Measurements from ENCODE around the gene PDZD2.

Gene PDZD2

DNA sequence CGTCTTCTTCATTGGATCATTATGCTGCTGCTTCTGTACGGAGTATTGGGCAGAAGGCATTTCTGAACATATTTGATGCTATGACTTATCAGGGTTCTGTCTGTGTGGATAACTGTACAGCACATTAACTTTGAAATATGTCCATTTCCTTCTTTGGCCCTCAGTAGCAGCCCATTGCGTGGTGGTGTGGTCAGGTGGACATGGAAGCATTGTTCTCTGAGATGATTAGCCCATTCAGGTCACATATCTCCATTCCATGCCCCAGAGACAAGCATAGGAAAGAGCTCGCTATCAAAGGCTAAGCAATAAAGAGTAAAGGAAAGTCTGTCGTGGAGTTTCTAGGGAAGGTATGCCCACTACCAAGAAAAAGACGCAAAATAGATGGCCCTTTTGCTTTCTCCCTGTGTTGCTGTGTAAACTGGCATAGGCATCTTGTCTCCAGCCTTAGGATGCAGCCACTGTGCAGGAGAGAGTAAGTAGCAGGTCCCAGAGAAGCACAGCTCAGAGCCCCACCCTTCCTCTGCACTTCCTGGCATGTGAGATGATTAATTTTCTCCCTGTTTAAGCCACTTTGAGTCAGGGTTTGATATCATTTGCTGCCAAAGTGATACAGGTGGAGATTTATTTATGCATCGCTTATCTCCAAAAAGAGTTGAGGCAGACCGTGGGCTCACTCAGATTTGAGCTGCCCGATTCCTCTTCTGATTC, 221.9 kb downstream of the PDZD2 start:
- DNase-seq (no peak), ATAC-seq (replicated peaks) (no peak)
- H3K27ac Mint-ChIP-seq = no peak overlapping the region
- no peak overlapping the region for H3K4me3 Mint-ChIP-seq
- peaks cover 17 to 23% of the 10 kb centered on the region in 2 donors for H3K9me3 Mint-ChIP-seq
- peaks cover 6 to 8% of the 10 kb centered on the region in 2 donors for H3K36me3 Mint-ChIP-seq
- H3K4me1 Mint-ChIP-seq = no peaks in the 10 kb centered on the region
- peaks cover 14 to 21% of the 10 kb centered on the region in 2 donors for H3K27me3 Mint-ChIP-seq

DNA sequence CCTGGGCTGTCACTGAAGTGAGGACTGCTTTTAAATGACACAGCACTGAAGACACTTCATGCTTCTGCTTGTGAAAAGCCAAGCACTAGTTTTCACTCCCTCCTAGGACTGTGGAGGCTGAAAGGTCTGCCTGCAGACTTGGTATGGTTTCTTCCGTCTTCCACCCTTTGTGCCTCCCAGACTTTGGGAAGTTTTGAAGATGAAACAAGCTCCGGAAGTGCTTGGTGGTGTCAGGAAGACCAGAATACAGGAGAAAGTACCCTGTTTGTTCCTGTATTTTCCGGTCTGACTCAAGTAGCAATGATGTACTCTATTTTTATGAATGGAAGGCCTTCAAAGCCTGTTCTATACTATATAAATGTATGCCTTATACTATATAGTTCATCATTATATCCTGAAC, 222.7 kb downstream of the PDZD2 start:
- no peak for DNase-seq
- peaks cover 17 to 23% of the 10 kb centered on the region in 2 donors for H3K9me3 Mint-ChIP-seq
- ATAC-seq (replicated peaks) = no peak
- H3K4me1 Mint-ChIP-seq = no peaks in the 10 kb centered on the region
- H3K4me3 Mint-ChIP-seq = no peak overlapping the region
- H3K27me3 Mint-ChIP-seq = peaks cover 11 to 21% of the 10 kb centered on the region in 2 donors
- H3K27ac Mint-ChIP-seq = no peak overlapping the region
- peaks cover 6 to 8% of the 10 kb centered on the region in 2 donors for H3K36me3 Mint-ChIP-seq

DNA sequence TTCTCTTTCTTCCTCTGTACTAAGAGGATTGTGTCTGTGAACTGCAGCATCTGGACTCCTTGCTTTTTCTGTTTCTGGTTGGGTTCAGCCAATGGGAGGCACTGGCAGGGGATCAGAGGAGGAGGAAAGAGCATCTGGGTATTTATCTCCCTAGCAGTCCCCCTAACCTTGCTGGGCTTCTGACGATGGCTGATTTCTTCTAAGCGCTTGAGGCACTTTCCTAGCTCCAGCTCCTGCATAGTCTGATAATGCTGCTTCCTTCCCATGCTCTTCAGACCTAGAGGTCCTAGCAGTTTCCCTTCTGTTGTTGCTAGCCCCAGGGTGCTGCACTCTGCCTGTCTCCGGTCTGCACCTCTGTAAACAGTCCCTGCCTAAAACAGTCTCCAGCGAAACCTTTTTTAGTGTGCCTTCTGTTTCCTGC, 225.1 kb downstream of the PDZD2 start:
- DNase-seq (no peak), ATAC-seq (replicated peaks) (no peak)
- no peak overlapping the region for H3K27ac Mint-ChIP-seq
- no peak overlapping the region for H3K4me3 Mint-ChIP-seq
- peaks cover 11 to 18% of the 10 kb centered on the region in 2 donors for H3K27me3 Mint-ChIP-seq
- H3K4me1 Mint-ChIP-seq = no peaks in the 10 kb centered on the region
- peaks cover 13 to 16% of the 10 kb centered on the region in 2 donors for H3K9me3 Mint-ChIP-seq
- H3K36me3 Mint-ChIP-seq = peaks cover 5 to 8% of the 10 kb centered on the region in 2 donors

DNA sequence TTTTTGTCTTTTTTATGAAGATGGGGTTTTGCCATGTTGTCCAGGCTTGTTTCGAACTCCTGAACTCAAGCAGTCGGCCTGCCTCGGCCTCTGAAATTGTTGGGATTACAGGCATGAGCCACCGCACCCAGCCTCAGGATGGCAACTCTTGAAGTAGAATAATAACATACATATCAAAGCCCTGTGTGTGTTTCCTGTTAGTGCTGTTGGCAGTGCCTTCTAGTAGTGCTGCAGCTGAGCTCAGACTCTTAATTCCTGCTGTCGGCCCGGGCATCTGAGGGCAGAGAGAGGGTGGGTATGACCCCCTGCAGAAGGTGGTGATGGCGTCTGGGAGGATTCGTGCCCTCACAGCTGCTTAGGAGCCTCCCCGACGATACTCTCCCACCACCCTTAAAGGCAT, 227.2 kb downstream of the PDZD2 start:
- Mint-ChIP-seq H3K9me3 (no peaks in the 10 kb centered on the region), H3K4me3 (no peak overlapping the region), H3K27ac (no peak overlapping the region), H3K27me3 (peaks cover 15 to 22% of the 10 kb centered on the region in 2 donors), H3K36me3 (no peaks in the 10 kb centered on the region), H3K4me1 (no peaks in the 10 kb centered on the region)
- DNase-seq (no peak), ATAC-seq (replicated peaks) (no peak)

DNA sequence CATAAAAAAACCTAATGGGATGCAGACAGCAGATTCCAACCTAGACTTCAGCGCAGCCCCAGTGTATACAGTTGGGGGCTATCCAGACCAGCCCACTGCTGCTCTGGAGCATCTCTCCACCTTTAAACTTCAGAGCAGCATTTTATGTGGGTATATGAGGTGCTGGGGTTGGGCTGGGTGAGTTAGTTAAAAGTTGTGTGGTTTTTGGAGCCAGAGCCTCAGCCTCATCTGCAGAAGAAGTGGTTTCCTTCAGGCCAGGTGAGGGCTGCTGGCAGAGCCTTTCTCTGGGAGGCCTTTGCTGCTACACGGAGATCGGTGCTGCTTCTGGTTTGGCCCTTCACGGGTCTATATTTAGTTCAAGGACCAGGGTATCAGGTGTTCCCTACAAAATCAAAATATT, 228.3 kb downstream of the PDZD2 start:
- no peaks in the 10 kb centered on the region for H3K36me3 Mint-ChIP-seq
- no peak overlapping the region for H3K27ac Mint-ChIP-seq
- H3K27me3 Mint-ChIP-seq = peaks cover 15 to 22% of the 10 kb centered on the region in 2 donors
- no peak for DNase-seq
- ATAC-seq (replicated peaks) = no peak
- H3K4me3 Mint-ChIP-seq = no peak overlapping the region
- H3K4me1 Mint-ChIP-seq = no peaks in the 10 kb centered on the region
- no peaks in the 10 kb centered on the region for H3K9me3 Mint-ChIP-seq

DNA sequence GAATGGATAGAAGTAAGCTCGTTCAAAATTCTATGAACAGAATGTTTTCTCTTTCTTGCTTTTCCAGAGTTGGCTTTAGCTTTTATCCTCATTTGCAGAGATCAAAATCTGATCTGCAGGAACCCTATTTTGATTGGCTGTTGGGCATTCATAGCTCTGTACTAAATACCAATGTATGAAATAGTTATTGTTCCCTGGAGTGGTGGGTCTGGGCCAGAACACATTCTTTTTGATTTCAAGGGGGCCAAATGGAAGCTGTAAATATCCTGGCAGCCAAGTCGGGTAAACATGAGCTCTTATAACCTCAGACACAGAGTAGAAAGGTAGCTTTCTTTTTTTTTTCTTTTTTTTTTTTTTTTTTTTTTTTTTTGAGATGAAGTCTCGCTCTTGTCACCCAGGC, 241.5 kb downstream of the PDZD2 start:
- Mint-ChIP-seq H3K9me3 (no peaks in the 10 kb centered on the region), H3K4me3 (no peak overlapping the region), H3K36me3 (no peaks in the 10 kb centered on the region), H3K27ac (no peak overlapping the region), H3K4me1 (no peaks in the 10 kb centered on the region), H3K27me3 (no peaks in the 10 kb centered on the region)
- no peak for DNase-seq
- ATAC-seq (replicated peaks) = no peak

DNA sequence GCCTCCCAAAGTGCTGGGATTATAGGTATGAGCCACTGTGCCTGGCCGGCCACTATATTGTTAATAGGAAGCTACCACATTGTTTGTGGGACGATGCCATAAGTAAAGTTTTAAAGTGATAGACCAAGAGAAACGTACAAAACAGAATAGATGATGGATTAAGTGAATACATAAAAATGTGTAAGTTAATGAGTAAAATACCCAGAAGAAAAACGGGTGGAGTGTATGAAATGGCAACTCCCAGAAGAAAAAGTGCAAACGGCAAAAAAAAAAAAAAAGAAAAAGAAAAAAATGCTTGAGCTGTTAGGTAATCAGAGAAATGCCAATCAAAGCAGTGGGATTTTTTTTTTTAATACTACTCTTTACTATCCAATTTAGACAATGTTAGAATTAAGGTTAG, 246.0 kb downstream of the PDZD2 start:
- Mint-ChIP-seq H3K36me3 (no peaks in the 10 kb centered on the region), H3K4me3 (no peak overlapping the region), H3K9me3 (no peaks in the 10 kb centered on the region), H3K4me1 (no peaks in the 10 kb centered on the region), H3K27me3 (peaks cover 0 to 3% of the 10 kb centered on the region in 2 donors), H3K27ac (no peak overlapping the region)
- ATAC-seq (replicated peaks) (no peak), DNase-seq (no peak)

DNA sequence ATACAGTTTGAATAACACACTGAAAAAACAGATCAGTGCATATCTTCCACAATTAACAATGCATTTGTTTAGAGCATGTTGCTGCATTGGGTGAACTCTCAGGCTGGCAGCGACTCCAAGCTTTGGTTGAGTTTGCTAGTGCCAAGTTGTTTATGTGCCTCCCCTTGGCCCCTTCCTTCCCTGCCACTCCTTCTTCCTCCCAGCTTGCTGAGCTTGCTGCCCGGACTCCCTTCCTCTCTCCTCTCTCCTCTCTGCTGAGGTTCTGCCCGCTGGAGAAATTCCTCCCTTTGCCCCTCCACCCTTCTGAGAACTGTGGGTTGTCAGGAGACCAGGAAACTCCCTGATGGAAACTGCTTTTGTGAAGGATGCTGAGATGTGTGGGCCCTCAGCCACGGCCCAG, 247.3 kb downstream of the PDZD2 start:
- H3K4me1 Mint-ChIP-seq = no peaks in the 10 kb centered on the region
- no peak overlapping the region for H3K4me3 Mint-ChIP-seq
- peaks cover 0 to 3% of the 10 kb centered on the region in 2 donors for H3K27me3 Mint-ChIP-seq
- no peaks in the 10 kb centered on the region for H3K36me3 Mint-ChIP-seq
- H3K9me3 Mint-ChIP-seq = no peaks in the 10 kb centered on the region
- no peak overlapping the region for H3K27ac Mint-ChIP-seq
- DNase-seq = no peak
- ATAC-seq (replicated peaks) = no peak

DNA sequence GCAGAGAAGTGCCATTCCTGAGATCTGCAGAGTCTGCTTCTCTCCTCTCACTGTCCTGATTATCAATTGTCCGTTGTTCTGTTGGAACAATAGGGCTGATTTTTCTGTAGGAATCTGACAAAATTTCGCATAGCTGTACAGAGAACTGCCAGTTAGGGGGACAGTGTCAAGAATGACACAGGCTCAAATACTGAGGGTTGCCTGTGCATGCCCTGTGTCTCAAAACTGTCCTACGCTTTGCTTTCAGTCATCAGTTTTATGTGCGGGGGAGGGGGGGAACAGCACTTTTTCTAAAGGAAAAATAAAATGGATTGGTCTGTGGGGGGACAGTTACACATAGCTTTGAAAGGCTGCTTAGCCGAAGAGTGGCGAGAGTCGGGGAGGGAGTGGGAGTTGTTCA, 248.6 kb downstream of the PDZD2 start:
- no peak overlapping the region for H3K27ac Mint-ChIP-seq
- H3K4me3 Mint-ChIP-seq = no peak overlapping the region
- no peaks in the 10 kb centered on the region for H3K36me3 Mint-ChIP-seq
- ATAC-seq (replicated peaks) = no peak
- no peaks in the 10 kb centered on the region for H3K4me1 Mint-ChIP-seq
- H3K9me3 Mint-ChIP-seq = no peaks in the 10 kb centered on the region
- no peak for DNase-seq
- peaks cover 0 to 3% of the 10 kb centered on the region in 2 donors for H3K27me3 Mint-ChIP-seq

DNA sequence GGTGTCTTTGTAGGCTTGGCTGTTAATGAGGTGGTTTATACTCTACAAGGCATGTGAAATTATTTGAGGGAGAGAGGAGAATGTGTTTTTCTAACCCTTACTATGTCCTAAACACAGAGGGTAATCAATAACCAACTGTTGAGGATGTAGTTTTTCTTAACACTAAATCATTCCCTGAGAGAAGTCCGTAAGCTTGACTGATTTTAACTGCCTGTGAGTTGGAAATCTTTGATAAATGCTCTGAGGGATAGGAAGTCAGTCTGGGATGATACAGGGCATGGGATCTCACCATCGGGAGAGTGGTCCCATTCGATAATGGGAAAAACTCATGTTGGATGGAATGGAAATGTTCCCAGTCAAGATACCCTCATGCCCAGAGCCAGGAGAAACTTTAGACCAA, 249.6 kb downstream of the PDZD2 start:
- Mint-ChIP-seq H3K27ac (no peak overlapping the region), H3K27me3 (peaks cover 0 to 3% of the 10 kb centered on the region in 2 donors)
- DNase-seq = no peak

DNA sequence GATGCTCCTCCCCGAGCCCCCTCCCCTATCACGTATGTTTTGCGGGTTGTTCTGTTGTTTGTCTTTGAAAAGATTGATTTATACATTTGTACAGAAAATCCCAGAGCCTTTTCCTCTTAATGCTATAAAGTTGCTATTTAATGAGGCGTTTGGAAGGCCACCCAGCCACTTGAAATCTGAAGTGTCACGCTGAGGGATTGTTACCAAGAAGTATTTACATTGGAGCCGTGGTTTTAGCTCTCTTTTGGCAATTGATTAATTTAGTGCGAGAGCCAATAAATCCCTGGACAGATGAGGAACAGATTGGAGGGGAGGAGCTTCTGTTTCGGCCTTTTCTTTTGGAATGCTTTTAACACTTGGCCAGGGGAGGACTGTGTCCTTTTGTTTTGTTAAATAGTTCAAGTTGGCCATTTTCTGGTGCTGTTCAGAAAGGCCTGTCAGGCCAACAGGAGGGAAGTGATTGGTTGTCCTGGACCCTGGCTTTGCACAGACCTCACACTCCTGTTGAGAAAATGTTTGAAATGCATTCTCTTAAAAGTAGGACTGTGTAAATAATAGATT, 250.2 kb downstream of the PDZD2 start:
- Mint-ChIP-seq H3K36me3 (no peaks in the 10 kb centered on the region), H3K9me3 (no peaks in the 10 kb centered on the region), H3K27me3 (peaks cover 0 to 3% of the 10 kb centered on the region in 2 donors), H3K4me1 (no peaks in the 10 kb centered on the region), H3K4me3 (no peak overlapping the region), H3K27ac (no peak overlapping the region)
- DNase-seq (no peak), ATAC-seq (replicated peaks) (no peak)

More for the DNA sequence above, 249.6 kb downstream of the PDZD2 start:
- ATAC-seq (replicated peaks) = no peak
- Mint-ChIP-seq H3K9me3 (no peaks in the 10 kb centered on the region), H3K36me3 (no peaks in the 10 kb centered on the region), H3K4me3 (no peak overlapping the region), H3K4me1 (no peaks in the 10 kb centered on the region)

DNA sequence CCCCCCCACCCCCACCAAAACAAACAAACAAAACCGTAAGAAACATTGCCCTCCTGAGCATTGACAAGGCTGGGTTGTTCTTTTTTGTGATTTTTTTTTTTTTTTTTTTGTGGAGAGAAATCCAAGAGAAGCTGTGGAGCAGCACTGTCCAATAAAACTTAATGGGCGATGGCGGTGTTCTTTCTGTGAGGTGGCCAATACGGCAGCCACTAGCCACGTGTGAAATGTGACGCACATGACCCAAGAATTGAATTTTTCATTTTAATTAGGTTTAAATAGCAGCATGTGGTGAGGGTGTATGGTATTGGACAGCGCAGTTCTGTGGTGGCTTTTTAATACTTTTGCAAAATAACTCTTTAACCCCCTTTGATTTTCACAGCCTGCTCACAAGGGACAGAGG, 251.1 kb downstream of the PDZD2 start:
- Mint-ChIP-seq H3K27me3 (peaks cover 0 to 3% of the 10 kb centered on the region in 2 donors), H3K4me3 (no peak overlapping the region), H3K9me3 (no peaks in the 10 kb centered on the region), H3K27ac (no peak overlapping the region), H3K36me3 (no peaks in the 10 kb centered on the region), H3K4me1 (no peaks in the 10 kb centered on the region)
- ATAC-seq (replicated peaks) (no peak), DNase-seq (no peak)

DNA sequence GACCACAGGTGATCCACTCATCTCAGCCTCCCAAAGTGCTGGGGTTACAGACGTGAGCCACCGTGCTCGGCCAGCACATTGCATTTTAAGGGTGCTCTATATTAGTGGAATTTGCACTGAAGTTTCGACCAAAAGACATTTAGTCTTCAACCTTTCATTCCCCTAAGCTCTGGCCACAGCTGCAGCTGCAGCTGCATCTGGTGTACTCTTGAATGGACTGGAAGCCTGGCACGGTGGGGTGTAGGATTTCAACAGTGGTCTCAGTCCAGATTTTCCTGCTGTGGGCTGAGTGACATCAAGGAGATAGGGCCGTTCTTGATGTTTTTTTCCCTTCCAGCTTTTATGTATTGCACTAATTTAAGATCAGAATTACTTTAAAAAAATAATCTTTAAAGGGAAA, 255.2 kb downstream of the PDZD2 start:
- ATAC-seq (replicated peaks) = no peak
- H3K36me3 Mint-ChIP-seq = no peaks in the 10 kb centered on the region
- no peak overlapping the region for H3K27ac Mint-ChIP-seq

DNA sequence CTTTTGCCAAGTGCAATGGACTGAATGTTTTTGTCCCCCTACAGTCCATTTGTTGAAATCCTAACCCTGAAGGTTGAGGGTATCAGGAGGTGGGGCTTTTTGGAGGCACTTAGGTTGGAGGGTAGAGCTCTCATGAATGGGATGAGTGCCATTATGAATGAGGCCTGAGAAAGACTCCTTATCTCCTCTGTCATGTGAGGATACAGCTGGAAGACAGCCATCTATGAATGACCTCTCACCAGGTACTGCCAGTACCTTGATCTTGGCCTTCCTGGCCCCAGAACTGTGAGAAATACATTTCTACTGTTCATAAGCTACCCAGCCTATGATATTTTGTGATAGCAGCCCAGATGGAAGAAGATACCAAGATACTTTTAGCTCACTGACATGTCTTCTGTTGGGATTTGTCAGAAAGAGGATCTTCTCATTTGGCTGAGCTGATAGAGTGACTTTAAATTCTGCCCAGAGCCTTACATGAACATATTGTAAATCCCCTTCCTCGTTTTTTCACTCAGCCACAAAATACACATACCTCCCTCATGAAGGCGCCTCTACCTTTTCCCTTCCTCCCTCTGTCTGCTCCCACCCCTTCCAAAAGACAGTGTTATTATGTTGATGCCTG, 256.4 kb downstream of the PDZD2 start:
- H3K27ac Mint-ChIP-seq = no peak overlapping the region
- H3K4me1 Mint-ChIP-seq = no peaks in the 10 kb centered on the region
- no peak for ATAC-seq (replicated peaks)

More for the DNA sequence above, 255.2 kb downstream of the PDZD2 start:
- no peak for DNase-seq
- Mint-ChIP-seq H3K27me3 (no peaks in the 10 kb centered on the region), H3K4me3 (no peak overlapping the region), H3K9me3 (no peaks in the 10 kb centered on the region), H3K4me1 (no peaks in the 10 kb centered on the region)

DNA sequence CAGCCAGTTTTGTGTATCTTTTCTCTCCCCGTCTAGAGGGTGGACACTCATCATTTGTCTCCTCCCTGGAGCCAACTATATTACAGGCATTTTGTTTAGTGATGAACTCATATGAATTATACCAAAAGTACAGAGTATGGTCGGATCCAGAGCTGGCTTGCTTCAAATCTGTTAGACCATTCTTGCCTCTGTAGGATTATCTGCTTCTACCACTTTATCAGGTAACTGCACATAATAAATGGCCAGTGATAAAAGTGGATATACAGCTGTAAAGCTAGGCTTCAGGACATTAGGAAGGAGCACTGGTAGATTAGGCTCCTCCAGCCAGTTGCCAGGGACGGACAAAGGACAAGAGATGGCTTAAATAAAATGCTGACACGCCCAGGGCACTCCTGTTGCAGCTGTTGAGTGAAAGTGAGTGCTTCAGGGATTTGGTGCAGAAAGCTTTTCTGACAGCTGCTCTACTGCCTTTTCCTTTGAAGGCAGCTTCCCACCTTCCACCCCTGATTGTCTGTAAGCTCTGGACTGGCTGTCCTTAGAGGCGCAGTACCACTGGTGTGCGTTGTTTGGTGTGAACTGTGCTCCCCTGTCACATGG, 259.2 kb downstream of the PDZD2 start:
- H3K36me3 Mint-ChIP-seq = no peaks in the 10 kb centered on the region
- no peak overlapping the region for H3K27ac Mint-ChIP-seq
- no peak for ATAC-seq (replicated peaks)
- H3K4me1 Mint-ChIP-seq = no peaks in the 10 kb centered on the region
- no peak overlapping the region for H3K4me3 Mint-ChIP-seq
- DNase-seq = no peak
- no peaks in the 10 kb centered on the region for H3K27me3 Mint-ChIP-seq
- no peaks in the 10 kb centered on the region for H3K9me3 Mint-ChIP-seq

More for the DNA sequence above, 256.4 kb downstream of the PDZD2 start:
- no peaks in the 10 kb centered on the region for H3K9me3 Mint-ChIP-seq
- no peak overlapping the region for H3K4me3 Mint-ChIP-seq
- H3K36me3 Mint-ChIP-seq = no peaks in the 10 kb centered on the region
- no peaks in the 10 kb centered on the region for H3K27me3 Mint-ChIP-seq
- no peak for DNase-seq

Data from stimulated activated naive B cell treated with anti-CD40 and anti-IgM and Interleukin-4, amounts not matched to agents 10 μg/mL and 1 μg/mL and 100 μg/mL, for 72 hours (primary cell).